ENCODE measurements around the gene GLIPR1. TPM values are rescaled to one million over a fixed set of nuclear protein-coding genes. Genes with fewer than 3 reads are reported as not detected.
"Not testable (repeated sequence)": the region's sequence is repeated elsewhere in the genome, so short reads cannot be mapped to it uniquely, and the experiment has no call there.

Gene GLIPR1
- total RNA-seq, 2 donors from 2014 or later: 2.7 to 10.0 TPM

GRCh38 chr12:75481774-75482173, 1.2 kb downstream of the GLIPR1 start:
- Histone ChIP-seq H3K9me3 (no peaks in the 10 kb centered on the region), H3K4me3 (peak overlapping the region in 1 of 2 donors; percentile 14), H3K4me1 (replicated peaks) (no peaks in the 10 kb centered on the region), H3K27ac (no peak overlapping the region), H3K36me3 (no peaks in the 10 kb centered on the region), H3K27me3 (replicated peaks; ENCODE audit: insufficient read depth) (no peaks in the 10 kb centered on the region)
- TF ChIP-seq POLR2A (IDR thresholded peaks at IDR 0.05) (no peak), POLR2AphosphoS5 (IDR thresholded peaks at IDR 0.05) (no peak)
- TF ChIP-seq, protein P1, sequence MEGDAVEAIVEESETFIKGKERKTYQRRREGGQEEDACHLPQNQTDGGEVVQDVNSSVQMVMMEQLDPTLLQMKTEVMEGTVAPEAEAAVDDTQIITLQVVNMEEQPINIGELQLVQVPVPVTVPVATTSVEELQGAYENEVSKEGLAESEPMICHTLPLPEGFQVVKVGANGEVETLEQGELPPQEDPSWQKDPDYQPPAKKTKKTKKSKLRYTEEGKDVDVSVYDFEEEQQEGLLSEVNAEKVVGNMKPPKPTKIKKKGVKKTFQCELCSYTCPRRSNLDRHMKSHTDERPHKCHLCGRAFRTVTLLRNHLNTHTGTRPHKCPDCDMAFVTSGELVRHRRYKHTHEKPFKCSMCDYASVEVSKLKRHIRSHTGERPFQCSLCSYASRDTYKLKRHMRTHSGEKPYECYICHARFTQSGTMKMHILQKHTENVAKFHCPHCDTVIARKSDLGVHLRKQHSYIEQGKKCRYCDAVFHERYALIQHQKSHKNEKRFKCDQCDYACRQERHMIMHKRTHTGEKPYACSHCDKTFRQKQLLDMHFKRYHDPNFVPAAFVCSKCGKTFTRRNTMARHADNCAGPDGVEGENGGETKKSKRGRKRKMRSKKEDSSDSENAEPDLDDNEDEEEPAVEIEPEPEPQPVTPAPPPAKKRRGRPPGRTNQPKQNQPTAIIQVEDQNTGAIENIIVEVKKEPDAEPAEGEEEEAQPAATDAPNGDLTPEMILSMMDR (IDR thresholded peaks at IDR 0.05): no peak
- whole genome bisulfite sequencing: 84% methylated on average over 4 of the region's 4 CpGs
- intact Hi-C loops (cut with DNase I): loop anchor here (5.0 kb wide), 1 partner anchor 89 kb away; the partner anchor contains the start of gene GLIPR1L2
- DNase-seq (ENCODE audit: low spot score): no peak

GRCh38 chr12:75482646-75483045, 2.1 kb downstream of the GLIPR1 start:
- TF ChIP-seq POLR2A (IDR thresholded peaks at IDR 0.05) (no peak), POLR2AphosphoS5 (IDR thresholded peaks at IDR 0.05) (no peak)
- TF ChIP-seq, protein P1 (IDR thresholded peaks at IDR 0.05): no peak
- Histone ChIP-seq H3K27me3 (replicated peaks; ENCODE audit: insufficient read depth) (no peaks in the 10 kb centered on the region), H3K27ac (peak overlapping the region in 1 of 2 donors; percentile 10), H3K9me3 (no peaks in the 10 kb centered on the region), H3K36me3 (no peaks in the 10 kb centered on the region), H3K4me3 (no peak overlapping the region), H3K4me1 (replicated peaks) (no peaks in the 10 kb centered on the region)
- intact Hi-C loops (cut with DNase I): loop anchor here (5.0 kb wide), 1 partner anchor 90 kb away; the partner anchor contains the start of gene GLIPR1L2
- WGBS: 31% methylated on average over 4 of the region's 4 CpGs
- DNase-seq (ENCODE audit: low spot score): no peak

DNA sequence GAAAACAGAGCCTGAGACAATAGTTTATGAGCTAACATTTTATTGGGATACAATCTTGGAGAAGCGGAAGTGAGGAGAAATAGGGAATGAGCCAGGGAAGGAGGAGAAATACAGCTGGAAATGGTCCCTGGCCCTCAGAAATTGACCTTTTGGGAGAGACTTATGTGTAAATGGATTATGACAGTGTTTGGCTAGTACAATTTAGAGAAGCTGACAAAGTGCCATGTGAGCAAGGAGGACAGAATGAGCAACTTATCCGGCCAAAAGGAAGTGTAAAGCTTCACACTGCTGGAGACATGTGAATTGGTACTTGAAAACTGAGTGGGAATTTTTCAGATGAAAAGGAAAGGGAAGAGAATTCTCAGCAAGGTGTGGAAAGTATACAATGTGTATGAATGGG, 2.9 kb downstream of the GLIPR1 start:
- TF ChIP-seq POLR2AphosphoS5 (IDR thresholded peaks at IDR 0.05) (no peak), POLR2A (IDR thresholded peaks at IDR 0.05) (no peak)
- TF ChIP-seq, protein P1 (IDR thresholded peaks at IDR 0.05): no peak
- Histone ChIP-seq H3K36me3 (no peaks in the 10 kb centered on the region), H3K9me3 (no peaks in the 10 kb centered on the region), H3K4me1 (replicated peaks) (no peaks in the 10 kb centered on the region), H3K27ac (peak overlapping the region in 1 of 2 donors; percentile 10), H3K27me3 (replicated peaks; ENCODE audit: insufficient read depth) (no peaks in the 10 kb centered on the region), H3K4me3 (no peak overlapping the region)
- intact Hi-C loops (cut with DNase I): loop anchor here (5.0 kb wide), 1 partner anchor 91 kb away; the partner anchor contains the start of gene GLIPR1L2
- DNase-seq (ENCODE audit: low spot score): no peak
- 65% methylated on average over 2 of the region's 2 CpGs for WGBS

DNA sequence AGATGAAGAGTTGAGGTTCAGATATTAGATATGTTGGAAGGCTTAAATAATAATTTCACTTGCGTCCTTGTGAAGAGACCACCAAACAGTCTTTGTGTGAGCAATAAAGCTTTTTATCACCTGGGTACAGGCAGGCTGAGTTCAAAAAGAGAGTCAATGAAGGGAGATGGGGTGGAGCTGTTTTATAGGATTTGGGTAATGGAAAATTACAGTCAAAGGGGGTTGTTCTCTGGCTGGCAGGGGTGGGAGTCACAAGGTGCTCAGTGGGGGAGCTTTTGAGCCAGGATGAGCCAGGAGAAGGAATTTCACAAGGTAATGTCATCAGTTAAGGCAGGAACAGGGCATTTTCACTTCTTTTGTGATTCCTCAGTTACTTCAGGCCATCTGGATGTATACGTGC, 3.9 kb downstream of the GLIPR1 start:
- H3K36me3 ChIP-seq; H3K27ac ChIP-seq; H3K4me1 ChIP-seq (replicated peaks); H3K4me3 ChIP-seq; DNase-seq (ENCODE audit: low spot score); H3K27me3 ChIP-seq (replicated peaks; ENCODE audit: insufficient read depth); H3K9me3 ChIP-seq: not testable (repeated sequence)
- intact Hi-C loops (cut with DNase I): loop anchor here (5.0 kb wide), 1 partner anchor 92 kb away; the partner anchor contains the start of gene GLIPR1L2
- 78% methylated on average over 2 of the region's 2 CpGs for WGBS

GRCh38 chr12:75487308-75487707, 6.8 kb downstream of the GLIPR1 start:
- intact Hi-C loops (cut with DNase I): no loop called here
- H3K36me3 ChIP-seq: no peaks in the 10 kb centered on the region
- no peak overlapping the region for H3K4me3 ChIP-seq
- no peaks in the 10 kb centered on the region for H3K9me3 ChIP-seq
- DNase-seq (ENCODE audit: low spot score): no peak
- no peak for TF ChIP-seq POLR2AphosphoS5 (IDR thresholded peaks at IDR 0.05)
- TF ChIP-seq POLR2A (IDR thresholded peaks at IDR 0.05): no peak
- TF ChIP-seq, protein P1 (IDR thresholded peaks at IDR 0.05): no peak
- H3K27ac ChIP-seq: no peak overlapping the region
- no peaks in the 10 kb centered on the region for H3K27me3 ChIP-seq (replicated peaks; ENCODE audit: insufficient read depth)
- H3K4me1 ChIP-seq (replicated peaks): no peaks in the 10 kb centered on the region
- WGBS: 90% methylated on average over 4 of the region's 4 CpGs

Data from prostate gland (tissue), 2 donors.